Activated T-cell treated with anti-CD3 and anti-CD28 coated beads, Interleukin-2, amount 50 U/mL, for 4 hours (primary cell): ENCODE data around the gene MYH11. TPM values are rescaled to one million over a fixed set of nuclear protein-coding genes. Genes with fewer than 3 reads are reported as not detected.

ENCODE experiments used
- ATAC-seq, 2 donors: fragments of 200-7000 bp; cut with Tn5 transposase; one replicate each; pipeline ENCODE4 v1.10.0; 2021
- DNase-seq: peaks from one replicate; pipeline ENCODE4 v3.0.0-alpha.2; 2020
- H3K27me3 Mint-ChIP-seq: one replicate; pipeline ENCODE4 v1.8.0; 2021; ENCODE audit warnings: low read depth, mixed read lengths
- H3K36me3 Mint-ChIP-seq: one replicate; pipeline ENCODE4 v1.8.0; 2022; ENCODE audit warnings: mixed read lengths; ENCODE audit not compliant: insufficient read depth
- H3K4me1 Mint-ChIP-seq: one replicate; pipeline ENCODE4 v1.8.0; 2021; ENCODE audit warnings: low read depth, mixed read lengths
- H3K4me3 Mint-ChIP-seq: one replicate; pipeline ENCODE4 v1.8.0; 2021; ENCODE audit warnings: mild to moderate bottlenecking, moderate library complexity, mixed read lengths
- H3K9me3 Mint-ChIP-seq: one replicate; pipeline ENCODE4 v1.8.0; 2021; ENCODE audit warnings: mixed read lengths
- total RNA-seq, 3 donors: library from RNA; stranded (reverse); gene quantifications; one replicate each; pipeline ENCODE4 v1.2.1, GENCODE V29; 2021

Gene MYH11
- total RNA-seq, 3 donors from 2014 or later: 0.33 to 0.55 (median 0.33) TPM

- no peak overlapping the region for H3K4me3 Mint-ChIP-seq
- peaks cover 1% of the 10 kb centered on the region for H3K4me1 Mint-ChIP-seq
- DNase-seq (no peak), ATAC-seq (no peak)
- no peaks in the 10 kb centered on the region for H3K36me3 Mint-ChIP-seq
- no peaks in the 10 kb centered on the region for H3K9me3 Mint-ChIP-seq
- peaks cover 14% of the 10 kb centered on the region for H3K27me3 Mint-ChIP-seq
These were observed 97.8 kb downstream of the MYH11 start for GRCh38 chr16:15759070-15759469.

GRCh38 chr16:15757630-15758251 is 99.1 kb downstream of the MYH11 start:
- Mint-ChIP-seq H3K4me3 (no peak overlapping the region), H3K9me3 (no peaks in the 10 kb centered on the region)

GRCh38 chr16:15757077-15757386 is 99.8 kb downstream of the MYH11 start:
- Mint-ChIP-seq H3K36me3 (no peaks in the 10 kb centered on the region), H3K4me3 (no peak overlapping the region), H3K9me3 (no peaks in the 10 kb centered on the region), H3K27me3 (peaks cover 7% of the 10 kb centered on the region), H3K4me1 (peaks cover 1% of the 10 kb centered on the region)
- ATAC-seq: no peak
- no peak for DNase-seq

More at GRCh38 chr16:15757630-15758251, 99.1 kb downstream of the MYH11 start:
- Mint-ChIP-seq H3K27me3 (peaks cover 13% of the 10 kb centered on the region), H3K36me3 (no peaks in the 10 kb centered on the region), H3K4me1 (peaks cover 1% of the 10 kb centered on the region)
- ATAC-seq (no peak), DNase-seq (no peak)

GRCh38 chr16:15754821-15755534 is 101.8 kb downstream of the MYH11 start:
- H3K9me3 Mint-ChIP-seq: no peaks in the 10 kb centered on the region
- ATAC-seq: no peak

DNA sequence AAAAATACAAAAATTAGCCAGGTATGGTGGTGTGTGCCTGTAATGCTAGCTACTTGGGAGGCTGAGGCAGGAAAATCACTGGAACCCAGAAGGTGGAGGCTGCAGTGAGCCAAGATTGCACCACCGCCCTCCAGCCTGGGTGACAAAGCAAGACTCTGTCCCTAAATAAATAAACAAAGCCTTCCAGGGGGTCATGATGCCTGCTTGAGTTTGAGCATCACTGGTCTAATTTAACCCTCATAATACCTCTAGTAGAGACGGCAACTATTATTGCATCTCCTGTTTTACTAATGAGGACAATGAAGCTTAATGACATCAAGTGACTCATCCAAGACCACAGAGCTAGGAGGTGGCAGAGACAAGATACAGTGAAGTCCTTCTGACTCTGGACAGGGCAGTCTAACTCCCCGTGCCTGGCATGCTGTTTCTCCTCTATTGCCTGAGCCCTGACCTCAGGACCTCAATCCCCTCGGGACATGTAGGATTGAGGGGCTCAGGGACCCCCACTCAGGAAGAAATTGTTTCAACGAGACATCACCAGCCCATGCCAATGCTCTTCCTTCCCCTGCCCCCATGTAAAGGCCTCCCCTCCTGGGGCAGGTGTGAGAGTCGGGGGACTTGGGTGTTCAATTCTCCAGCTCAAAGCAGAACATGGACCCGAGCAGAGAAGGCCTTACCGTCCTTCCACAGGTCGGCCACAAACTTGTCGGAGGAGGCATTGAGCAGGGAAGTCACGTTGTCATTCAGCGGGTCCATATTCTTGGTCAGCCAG is 103.9 kb downstream of the MYH11 start:
- Mint-ChIP-seq H3K4me1 (peaks cover 1% of the 10 kb centered on the region), H3K9me3 (no peaks in the 10 kb centered on the region), H3K36me3 (peaks cover 5% of the 10 kb centered on the region), H3K27me3 (no peaks in the 10 kb centered on the region), H3K4me3 (no peak overlapping the region)
- DNase-seq (no peak), ATAC-seq (no peak)

More at GRCh38 chr16:15754821-15755534, 101.8 kb downstream of the MYH11 start:
- peaks cover 1% of the 10 kb centered on the region for H3K4me1 Mint-ChIP-seq
- no peak for DNase-seq
- H3K36me3 Mint-ChIP-seq: no peaks in the 10 kb centered on the region
- peaks cover under 1% of the 10 kb centered on the region for H3K27me3 Mint-ChIP-seq
- H3K4me3 Mint-ChIP-seq: no peak overlapping the region

DNA sequence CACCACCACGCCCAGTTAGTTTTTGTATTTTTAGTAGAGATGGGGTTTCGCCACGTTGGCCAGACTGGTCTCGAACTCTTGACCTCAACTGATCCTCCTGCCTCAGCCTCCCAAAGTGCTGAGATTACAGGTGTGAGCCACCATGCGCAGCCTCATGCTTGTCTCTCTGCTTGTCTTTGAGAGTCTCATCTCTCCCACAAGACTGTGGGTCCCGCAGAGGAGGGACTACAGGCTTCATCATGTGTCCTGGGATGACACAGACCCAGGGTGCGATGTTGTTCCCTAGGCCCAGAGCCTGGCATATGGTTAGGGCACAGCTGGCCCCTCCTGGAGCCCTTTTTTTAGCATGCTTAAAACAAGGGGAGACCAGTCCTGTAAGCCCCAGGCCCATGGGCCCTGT is 104.9 kb downstream of the MYH11 start:
- Mint-ChIP-seq H3K36me3 (peaks cover 5% of the 10 kb centered on the region), H3K27me3 (no peaks in the 10 kb centered on the region), H3K4me3 (no peak overlapping the region), H3K9me3 (no peaks in the 10 kb centered on the region), H3K4me1 (no peaks in the 10 kb centered on the region)
- no peak for ATAC-seq
- DNase-seq: no peak

DNA sequence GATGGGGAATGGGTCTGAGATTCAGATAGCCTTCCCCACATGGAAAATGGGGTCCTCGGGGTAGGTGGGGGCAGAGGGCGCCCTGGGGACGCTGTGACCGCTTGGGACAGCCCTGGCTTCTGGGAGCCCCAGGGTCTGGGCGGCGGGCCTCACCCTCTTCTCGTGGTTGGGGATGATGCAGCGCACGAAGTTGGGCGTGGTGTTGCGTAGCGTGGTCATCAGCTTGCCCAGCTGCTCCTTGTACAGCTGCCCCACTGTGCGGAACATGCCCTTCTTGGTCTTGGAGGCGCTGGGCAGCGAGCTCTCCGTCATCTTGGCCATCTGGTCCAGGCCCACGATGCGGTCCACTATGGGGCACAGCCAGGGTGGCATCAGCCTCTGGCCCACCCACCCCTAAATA is 106.8 kb downstream of the MYH11 start:
- no peaks in the 10 kb centered on the region for H3K9me3 Mint-ChIP-seq
- H3K27me3 Mint-ChIP-seq: no peaks in the 10 kb centered on the region
- peaks cover 7% of the 10 kb centered on the region for H3K36me3 Mint-ChIP-seq
- DNase-seq (no peak), ATAC-seq (no peak)
- no peaks in the 10 kb centered on the region for H3K4me1 Mint-ChIP-seq
- H3K4me3 Mint-ChIP-seq: no peak overlapping the region

DNA sequence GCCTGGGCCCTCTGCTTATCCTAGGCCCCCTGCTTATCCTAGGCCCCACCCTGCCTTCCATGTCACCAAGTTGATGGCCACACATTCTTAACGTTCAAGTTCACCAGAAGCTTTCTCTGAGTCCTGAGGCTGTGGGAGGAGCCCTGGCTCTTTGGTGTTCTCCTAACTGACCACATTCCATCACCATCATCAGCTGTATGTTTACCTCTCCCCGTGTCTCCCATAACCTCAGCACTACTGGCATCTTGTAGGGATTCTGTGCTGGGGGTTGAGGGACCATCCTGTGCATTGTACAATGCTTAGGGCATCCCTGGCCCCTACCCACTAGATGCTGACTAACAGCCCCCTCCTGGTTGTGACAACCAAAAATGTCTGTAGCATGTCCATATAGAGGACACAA is 107.5 kb downstream of the MYH11 start:
- peaks cover 7% of the 10 kb centered on the region for H3K36me3 Mint-ChIP-seq
- H3K9me3 Mint-ChIP-seq: no peaks in the 10 kb centered on the region
- no peak overlapping the region for H3K4me3 Mint-ChIP-seq
- DNase-seq (no peak), ATAC-seq (no peak)
- no peaks in the 10 kb centered on the region for H3K27me3 Mint-ChIP-seq
- no peaks in the 10 kb centered on the region for H3K4me1 Mint-ChIP-seq

- no peak overlapping the region for H3K4me3 Mint-ChIP-seq
These were observed 108.2 kb downstream of the MYH11 start for GRCh38 chr16:15748654-15749053.

DNA sequence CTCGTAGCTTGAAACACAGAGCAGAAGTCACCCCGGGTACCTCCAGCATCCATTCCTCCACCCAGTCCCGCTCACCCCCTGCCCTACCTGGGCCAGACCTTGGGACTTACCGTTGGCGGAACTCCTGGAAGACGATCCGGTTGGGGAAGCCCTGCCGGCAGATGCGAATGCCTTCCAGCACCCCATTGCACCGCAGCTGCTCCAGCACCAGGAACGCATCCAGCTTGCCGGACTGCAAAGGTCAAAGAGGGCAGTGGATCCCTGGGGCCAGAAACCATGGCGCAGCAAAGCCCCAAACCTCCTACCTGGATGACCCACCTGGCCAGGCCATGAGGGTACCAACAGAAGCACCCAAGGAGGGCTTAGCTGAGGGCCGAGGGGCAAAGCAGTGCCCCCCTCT is 108.9 kb downstream of the MYH11 start:
- Mint-ChIP-seq H3K36me3 (peaks cover 11% of the 10 kb centered on the region), H3K27me3 (no peaks in the 10 kb centered on the region), H3K4me1 (no peaks in the 10 kb centered on the region), H3K9me3 (no peaks in the 10 kb centered on the region), H3K4me3 (no peak overlapping the region)
- DNase-seq (no peak), ATAC-seq (no peak)

More at GRCh38 chr16:15748654-15749053, 108.2 kb downstream of the MYH11 start:
- ATAC-seq (no peak), DNase-seq (no peak)
- Mint-ChIP-seq H3K27me3 (no peaks in the 10 kb centered on the region), H3K36me3 (peaks cover 8% of the 10 kb centered on the region), H3K9me3 (no peaks in the 10 kb centered on the region), H3K4me1 (no peaks in the 10 kb centered on the region)

- H3K36me3 Mint-ChIP-seq: peaks cover 17% of the 10 kb centered on the region
- peaks cover 5% of the 10 kb centered on the region for H3K9me3 Mint-ChIP-seq
- ATAC-seq: no peak
These were observed 110.5 kb downstream of the MYH11 start for GRCh38 chr16:15746332-15746731.

GRCh38 chr16:15743657-15744056 is 113.2 kb downstream of the MYH11 start:
- Mint-ChIP-seq H3K36me3 (peaks cover 26% of the 10 kb centered on the region), H3K4me1 (no peaks in the 10 kb centered on the region), H3K4me3 (no peak overlapping the region), H3K27me3 (no peaks in the 10 kb centered on the region), H3K9me3 (peaks cover 5% of the 10 kb centered on the region)
- ATAC-seq (no peak), DNase-seq (no peak)

More at GRCh38 chr16:15746332-15746731, 110.5 kb downstream of the MYH11 start:
- no peak overlapping the region for H3K4me3 Mint-ChIP-seq
- H3K27me3 Mint-ChIP-seq: no peaks in the 10 kb centered on the region
- H3K4me1 Mint-ChIP-seq: no peaks in the 10 kb centered on the region
- no peak for DNase-seq

GRCh38 chr16:15742716-15743115 is 114.1 kb downstream of the MYH11 start:
- Mint-ChIP-seq H3K4me3 (no peak overlapping the region), H3K36me3 (peaks cover 23% of the 10 kb centered on the region), H3K9me3 (peaks cover 5% of the 10 kb centered on the region), H3K4me1 (no peaks in the 10 kb centered on the region), H3K27me3 (no peaks in the 10 kb centered on the region)
- ATAC-seq (no peak), DNase-seq (no peak)

DNA sequence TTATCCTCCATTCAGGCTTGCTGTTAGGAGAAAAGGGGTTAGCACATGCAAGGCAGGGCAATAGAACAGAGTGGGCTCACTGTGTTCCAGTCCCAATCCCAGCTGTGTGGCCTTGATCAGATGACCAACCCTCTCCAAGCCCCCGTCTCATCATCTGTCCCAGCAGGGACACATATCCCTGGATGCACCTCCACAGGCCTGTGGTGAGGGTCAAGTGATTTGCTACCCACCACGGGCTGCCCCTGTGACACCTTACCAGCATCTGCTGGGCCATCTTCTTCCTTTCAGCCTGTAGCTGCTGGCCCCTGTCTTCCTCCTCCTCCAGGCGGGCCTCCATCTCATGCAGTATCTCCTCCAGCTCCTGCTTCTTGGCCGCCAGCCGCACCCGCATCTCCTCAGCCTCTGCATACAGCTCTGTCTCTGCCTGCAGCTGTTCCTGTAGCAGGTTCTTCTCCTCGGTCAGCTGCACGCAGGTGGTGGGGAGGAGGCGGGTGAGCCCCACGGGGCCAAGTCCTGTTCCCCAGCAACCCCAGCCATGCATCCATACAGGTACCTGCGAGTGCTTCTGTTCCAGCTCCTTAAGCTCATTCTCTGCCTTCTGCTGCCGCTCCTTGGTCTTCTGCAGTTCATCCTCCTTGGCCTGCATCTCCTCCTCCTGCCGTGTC is 115.5 kb downstream of the MYH11 start:
- H3K4me1 Mint-ChIP-seq: peaks cover 2% of the 10 kb centered on the region
- ATAC-seq (no peak), DNase-seq (no peak)
- H3K9me3 Mint-ChIP-seq: peaks cover 5% of the 10 kb centered on the region
- no peaks in the 10 kb centered on the region for H3K27me3 Mint-ChIP-seq
- no peak overlapping the region for H3K4me3 Mint-ChIP-seq
- H3K36me3 Mint-ChIP-seq: peaks cover 28% of the 10 kb centered on the region
